HEK293 (cell line): Measurements from ENCODE around the gene CLIP1.

ENCODE experiments used
- CTCF ChIP-seq: fragments of 450-650 bp; formaldehyde crosslinking; IDR thresholded peaks from 2 replicates; pipeline ENCODE4 v1.5.1; 2016; ENCODE audit warnings: missing biosample characterization, missing genetic modification characterization
- OSR2 ChIP-seq: fragments of 450-650 bp; formaldehyde crosslinking; IDR thresholded peaks from 2 replicates; pipeline ENCODE4 v1.5.1; 2016; ENCODE audit warnings: missing biosample characterization, missing genetic modification characterization
- ZBTB20 ChIP-seq: fragments of 450-650 bp; formaldehyde crosslinking; IDR thresholded peaks from 2 replicates; pipeline ENCODE4 v1.5.1; 2016; ENCODE audit warnings: missing biosample characterization, missing genetic modification characterization
- ZNF121 ChIP-seq: fragments of 450-650 bp; formaldehyde crosslinking; IDR thresholded peaks from 2 replicates; pipeline ENCODE4 v1.5.1; 2016; ENCODE audit warnings: missing biosample characterization, missing genetic modification characterization
- ZNF174 ChIP-seq: fragments of 450-650 bp; formaldehyde crosslinking; IDR thresholded peaks from 2 replicates; pipeline ENCODE4 v1.5.0; 2017; ENCODE audit warnings: missing biosample characterization, mild to moderate bottlenecking, missing genetic modification characterization
- ZNF23 ChIP-seq: fragments of 450-650 bp; formaldehyde crosslinking; IDR thresholded peaks from 2 replicates; pipeline ENCODE4 v1.5.1; 2016; ENCODE audit warnings: missing biosample characterization, missing genetic modification characterization, borderline replicate concordance
- ZNF292 ChIP-seq: fragments of 450-650 bp; formaldehyde crosslinking; IDR thresholded peaks from 2 replicates; pipeline ENCODE4 v1.5.1; 2016; ENCODE audit warnings: low read depth, missing biosample characterization, missing genetic modification characterization, borderline replicate concordance
- ZNF350 ChIP-seq: fragments of 450-650 bp; formaldehyde crosslinking; IDR thresholded peaks from 2 replicates; pipeline ENCODE4 v1.5.0; 2017; ENCODE audit warnings: missing biosample characterization, mild to moderate bottlenecking, missing genetic modification characterization
- ZNF423 ChIP-seq: fragments of 450-650 bp; formaldehyde crosslinking; IDR thresholded peaks from 2 replicates; pipeline ENCODE4 v1.5.1; 2016; ENCODE audit warnings: missing biosample characterization, missing genetic modification characterization
- ZNF747 ChIP-seq: fragments of 450-650 bp; formaldehyde crosslinking; IDR thresholded peaks from 2 replicates; pipeline ENCODE4 v1.5.1; 2016; ENCODE audit warnings: missing biosample characterization, missing genetic modification characterization
- ZNF76 ChIP-seq: fragments of 450-650 bp; formaldehyde crosslinking; IDR thresholded peaks from 2 replicates; pipeline ENCODE4; 2016; ENCODE audit warnings: low read depth, missing biosample characterization, missing genetic modification characterization, borderline replicate concordance
- ZNF785 ChIP-seq: fragments of 450-650 bp; formaldehyde crosslinking; IDR thresholded peaks from 2 replicates; pipeline ENCODE4 v1.5.1; 2016; ENCODE audit warnings: missing biosample characterization, missing genetic modification characterization
- ZNF843 ChIP-seq: fragments of 450-650 bp; formaldehyde crosslinking; IDR thresholded peaks from 2 replicates; pipeline ENCODE4 v1.5.1; 2016; ENCODE audit warnings: missing biosample characterization, missing genetic modification characterization
- ZSCAN18 ChIP-seq: fragments of 450-650 bp; formaldehyde crosslinking; IDR thresholded peaks from 2 replicates; pipeline ENCODE4 v1.5.1; 2016; ENCODE audit warnings: missing biosample characterization, missing genetic modification characterization

GRCh38 chr12:122356192-122356635 lies 66.3 kb downstream of the CLIP1 start:
- TF ChIP-seq ZNF843 (tag by site-specific recombination) (no peak), ZNF23 (tag by site-specific recombination) (no peak), CTCF (tag by site-specific recombination) (peak; percentile 63; the same call in 1 of the 2 replicates), ZSCAN18 (no peak), ZNF785 (tag by site-specific recombination) (no peak), ZNF292 (tag by site-specific recombination) (no peak), ZBTB20 (tag by site-specific recombination) (no peak), OSR2 (tag by site-specific recombination) (no peak), ZNF350 (tag by site-specific recombination) (no peak), ZNF423 (tag by site-specific recombination) (no peak), ZNF121 (tag by site-specific recombination) (no peak), ZNF174 (tag by site-specific recombination) (no peak), ZNF76 (tag by site-specific recombination) (no peak), ZNF747 (no peak)
